Breast epithelium (tissue), 3 donors: ENCODE results near the gene MACC1.

Source experiments
- POLR2A ChIP-seq: fragments of 450-650 bp; IDR thresholded peaks from one replicate; pipeline ENCODE4 v1.6.1; 2016; ENCODE audit warnings: antibody characterized with exemption, mild to moderate bottlenecking, moderate library complexity
- TF ChIP-seq, protein P1 (sequence below), 3 donors: fragments of 450-650 bp; IDR thresholded peaks; one replicate each; pipeline ENCODE4 v1.5.1; 2016 to 2017; ENCODE audit warnings: antibody characterized with exemption in 3 of 3, mild to moderate bottlenecking in 3 of 3, moderate library complexity in 3 of 3

DNA sequence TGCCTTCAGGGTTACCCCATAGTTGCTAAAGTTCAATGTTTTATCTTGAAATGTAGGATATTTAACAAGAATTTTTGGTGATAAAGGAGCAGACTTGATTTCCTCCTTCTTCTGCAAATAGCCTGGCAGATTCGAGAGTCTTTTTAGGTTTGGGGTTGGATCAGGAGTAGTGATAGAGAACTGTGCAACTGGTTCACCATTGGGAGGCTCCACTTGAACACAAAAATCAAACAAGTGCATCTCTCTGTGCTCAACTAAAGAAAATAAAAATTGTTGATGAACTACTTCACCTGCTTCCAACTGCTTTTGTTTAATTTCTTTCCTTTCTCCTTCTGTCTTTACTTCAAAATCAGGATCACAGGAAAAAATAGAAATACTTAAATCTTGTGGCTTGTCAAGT, 58.5 kb downstream of the MACC1 start:
- TF ChIP-seq, protein P1, sequence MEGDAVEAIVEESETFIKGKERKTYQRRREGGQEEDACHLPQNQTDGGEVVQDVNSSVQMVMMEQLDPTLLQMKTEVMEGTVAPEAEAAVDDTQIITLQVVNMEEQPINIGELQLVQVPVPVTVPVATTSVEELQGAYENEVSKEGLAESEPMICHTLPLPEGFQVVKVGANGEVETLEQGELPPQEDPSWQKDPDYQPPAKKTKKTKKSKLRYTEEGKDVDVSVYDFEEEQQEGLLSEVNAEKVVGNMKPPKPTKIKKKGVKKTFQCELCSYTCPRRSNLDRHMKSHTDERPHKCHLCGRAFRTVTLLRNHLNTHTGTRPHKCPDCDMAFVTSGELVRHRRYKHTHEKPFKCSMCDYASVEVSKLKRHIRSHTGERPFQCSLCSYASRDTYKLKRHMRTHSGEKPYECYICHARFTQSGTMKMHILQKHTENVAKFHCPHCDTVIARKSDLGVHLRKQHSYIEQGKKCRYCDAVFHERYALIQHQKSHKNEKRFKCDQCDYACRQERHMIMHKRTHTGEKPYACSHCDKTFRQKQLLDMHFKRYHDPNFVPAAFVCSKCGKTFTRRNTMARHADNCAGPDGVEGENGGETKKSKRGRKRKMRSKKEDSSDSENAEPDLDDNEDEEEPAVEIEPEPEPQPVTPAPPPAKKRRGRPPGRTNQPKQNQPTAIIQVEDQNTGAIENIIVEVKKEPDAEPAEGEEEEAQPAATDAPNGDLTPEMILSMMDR (IDR thresholded peaks at IDR 0.05) = no peak
- TF ChIP-seq POLR2A = no peak
